Measurements from ENCODE around the gene STK38.
"Not testable (repeated sequence)": the region's sequence is repeated elsewhere in the genome, so short reads cannot be mapped to it uniquely, and the experiment has no call there.

Gene STK38

GRCh38 chr6:36463676-36464075 is 83.6 kb downstream of the STK38 start:
- H3K4me1 Mint-ChIP-seq, result peaks cover 5% of the 10 kb centered on the region
- TF ChIP-seq CTCF (IDR thresholded peaks at IDR 0.05; ENCODE audit: unreplicated experiment in 3 of 3), result no peak

GRCh38 chr6:36461646-36462045 is 85.6 kb downstream of the STK38 start:
- Mint-ChIP-seq H3K36me3 (ENCODE audit: low read depth) (peaks cover 21% of the 10 kb centered on the region), H3K27ac (no peak overlapping the region), H3K9me3 (no peaks in the 10 kb centered on the region), H3K4me1 (peaks cover 5% of the 10 kb centered on the region), H3K4me3 (no peak overlapping the region), H3K27me3 (ENCODE audit: low read depth) (no peaks in the 10 kb centered on the region)
- no peak for TF ChIP-seq CTCF (IDR thresholded peaks at IDR 0.05; ENCODE audit: unreplicated experiment in 3 of 3)

More at GRCh38 chr6:36463676-36464075, 83.6 kb downstream of the STK38 start:
- Mint-ChIP-seq H3K27me3 (ENCODE audit: low read depth) (no peaks in the 10 kb centered on the region), H3K27ac (no peak overlapping the region), H3K4me3 (no peak overlapping the region), H3K36me3 (ENCODE audit: low read depth) (peaks cover 19% of the 10 kb centered on the region), H3K9me3 (no peaks in the 10 kb centered on the region)

DNA sequence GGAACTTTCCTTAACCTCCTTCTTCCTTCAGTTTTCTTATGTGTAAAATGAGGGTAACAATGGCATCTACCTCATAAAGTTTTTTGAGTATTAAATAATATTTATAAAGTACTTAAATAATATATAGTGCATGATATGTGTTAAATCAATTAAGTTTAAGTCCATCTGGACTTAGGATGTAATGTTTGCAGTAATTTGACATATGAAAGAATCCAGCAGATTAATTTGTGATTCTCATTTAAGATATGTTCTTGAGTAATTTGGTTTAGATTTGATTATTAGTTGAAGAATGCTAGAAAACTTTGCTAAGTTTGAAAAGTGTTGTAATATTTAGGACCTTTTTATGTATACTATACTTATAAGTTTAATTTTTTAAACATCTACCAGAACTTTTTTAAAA is 86.4 kb downstream of the STK38 start:
- H3K4me3 Mint-ChIP-seq, result no peak overlapping the region
- no peaks in the 10 kb centered on the region for H3K27me3 Mint-ChIP-seq (ENCODE audit: low read depth)
- H3K4me1 Mint-ChIP-seq, result peaks cover 5% of the 10 kb centered on the region
- no peak overlapping the region for H3K27ac Mint-ChIP-seq
- no peak for TF ChIP-seq CTCF (IDR thresholded peaks at IDR 0.05; ENCODE audit: unreplicated experiment in 3 of 3)
- no peaks in the 10 kb centered on the region for H3K9me3 Mint-ChIP-seq
- peaks cover 19% of the 10 kb centered on the region for H3K36me3 Mint-ChIP-seq (ENCODE audit: low read depth)

- H3K9me3 Mint-ChIP-seq, result no peaks in the 10 kb centered on the region
- H3K27me3 Mint-ChIP-seq (ENCODE audit: low read depth), result no peaks in the 10 kb centered on the region
- H3K4me3 Mint-ChIP-seq, result no peak overlapping the region
- H3K27ac Mint-ChIP-seq, result no peak overlapping the region
- TF ChIP-seq CTCF (IDR thresholded peaks at IDR 0.05; ENCODE audit: unreplicated experiment in 3 of 3), result no peak
- H3K36me3 Mint-ChIP-seq (ENCODE audit: low read depth), result peaks cover 16% of the 10 kb centered on the region
- H3K4me1 Mint-ChIP-seq, result peaks cover 5% of the 10 kb centered on the region
Observed at GRCh38 chr6:36459501-36459900, 87.8 kb downstream of the STK38 start.

- peaks cover 14% of the 10 kb centered on the region for H3K36me3 Mint-ChIP-seq (ENCODE audit: low read depth)
Observed at GRCh38 chr6:36455486-36456027, 91.7 kb downstream of the STK38 start.

GRCh38 chr6:36452897-36453296 is 94.4 kb downstream of the STK38 start:
- H3K27ac Mint-ChIP-seq; H3K4me3 Mint-ChIP-seq; H3K4me1 Mint-ChIP-seq; H3K9me3 Mint-ChIP-seq; H3K27me3 Mint-ChIP-seq (ENCODE audit: low read depth): not testable (repeated sequence)
- peaks cover 36% of the 10 kb centered on the region for H3K36me3 Mint-ChIP-seq (ENCODE audit: low read depth)

More at GRCh38 chr6:36455486-36456027, 91.7 kb downstream of the STK38 start:
- no peak overlapping the region for H3K27ac Mint-ChIP-seq
- no peaks in the 10 kb centered on the region for H3K9me3 Mint-ChIP-seq
- H3K27me3 Mint-ChIP-seq (ENCODE audit: low read depth), result no peaks in the 10 kb centered on the region
- peaks cover 5% of the 10 kb centered on the region for H3K4me1 Mint-ChIP-seq
- TF ChIP-seq CTCF (IDR thresholded peaks at IDR 0.05; ENCODE audit: unreplicated experiment in 3 of 3), result no peak
- no peak overlapping the region for H3K4me3 Mint-ChIP-seq

GRCh38 chr6:36449173-36449572 is 98.1 kb downstream of the STK38 start:
- not testable (repeated sequence) for H3K27me3 Mint-ChIP-seq (ENCODE audit: low read depth); H3K4me3 Mint-ChIP-seq; H3K9me3 Mint-ChIP-seq; H3K27ac Mint-ChIP-seq
- peaks cover 17% of the 10 kb centered on the region for H3K4me1 Mint-ChIP-seq
- peaks cover 32% of the 10 kb centered on the region for H3K36me3 Mint-ChIP-seq (ENCODE audit: low read depth)

All from nephron (organoid).